Neuronal stem cell (in vitro differentiated cells): Measurements from ENCODE around the gene TRDN.

Experiments used
- DNase-seq: peaks from one replicate; pipeline ENCODE4 v3.0.0-alpha.2; 2013; ENCODE audit warnings: low spot score
- H2AFZ ChIP-seq: one replicate; pipeline ENCODE4 v1.6.1; 2013; ENCODE audit warnings: mild to moderate bottlenecking, low read length, inconsistent platforms
- H2AK5ac ChIP-seq: 2 replicates; pipeline ENCODE4 v1.6.1; 2013; ENCODE audit warnings: low read depth, mild to moderate bottlenecking, inconsistent platforms, low read length, moderate library complexity, mixed read lengths
- H2BK120ac ChIP-seq: 2 replicates; pipeline ENCODE4 v1.6.1; 2013; ENCODE audit warnings: low read depth, mild to moderate bottlenecking, inconsistent platforms, low read length, moderate library complexity, mixed read lengths
- H2BK12ac ChIP-seq: one replicate; pipeline ENCODE4 v1.6.1; 2013; ENCODE audit warnings: low read length, inconsistent platforms
- H2BK15ac ChIP-seq: 2 replicates; pipeline ENCODE4 v1.6.1; 2013; ENCODE audit warnings: mild to moderate bottlenecking, low read length, inconsistent platforms, mixed read lengths
- H2BK5ac ChIP-seq: one replicate; pipeline ENCODE4 v1.6.1; 2013; ENCODE audit warnings: inconsistent platforms, mild to moderate bottlenecking, low read length, moderate library complexity
- H3K14ac ChIP-seq: one replicate; pipeline ENCODE4 v1.6.1; 2013; ENCODE audit warnings: low read length, inconsistent platforms
- H3K18ac ChIP-seq: 2 replicates; pipeline ENCODE4 v1.6.1; 2013; ENCODE audit warnings: low read length, inconsistent platforms
- H3K23ac ChIP-seq: 2 replicates; pipeline ENCODE4 v1.6.1; 2013; ENCODE audit warnings: low read depth, mild to moderate bottlenecking, mixed read lengths, low read length, inconsistent platforms; ENCODE audit not compliant: poor library complexity
- H3K27ac ChIP-seq: replicated peaks from 3 replicates; pipeline ENCODE4 v1.5.1; 2013; ENCODE audit warnings: low read length, inconsistent platforms
- H3K27me3 ChIP-seq, 3 experiments: 2 replicates each; pipeline ENCODE4 v1.6.1; 2013; ENCODE audit warnings: low read length in 3 of 3, mild to moderate bottlenecking in 2 of 3, inconsistent platforms in 1 of 3, low read depth in 1 of 3, mixed read lengths in 1 of 3, moderate library complexity in 1 of 3; ENCODE audit not compliant: control insufficient read depth in 3 of 3, insufficient read depth in 3 of 3
- H3K36me3 ChIP-seq, 2 donors: replicated peaks in 1 of 2; 2 replicates each; pipeline ENCODE4 v1.6.1; 2013; ENCODE audit warnings: low read length in 2 of 2; ENCODE audit not compliant: control insufficient read depth in 2 of 2, insufficient read depth in 2 of 2
- H3K4ac ChIP-seq: 2 replicates; pipeline ENCODE4 v1.6.1; 2013; ENCODE audit warnings: inconsistent platforms, mild to moderate bottlenecking, low read length, moderate library complexity
- H3K4me1 ChIP-seq, 2 donors: 1 replicate in 1 of 2; 2 replicates in 1 of 2; pipeline ENCODE4 v1.6.1; 2013; ENCODE audit warnings: low read length in 2 of 2, low read depth in 1 of 2; ENCODE audit not compliant: control insufficient read depth in 2 of 2, insufficient read depth in 1 of 2
- H3K4me2 ChIP-seq: one replicate; pipeline ENCODE4 v1.6.1; 2013; ENCODE audit warnings: mild to moderate bottlenecking, low read length, inconsistent platforms; ENCODE audit not compliant: insufficient read depth, poor library complexity, severe bottlenecking
- H3K4me3 ChIP-seq, 2 donors: 2 replicates each; pipeline ENCODE4 v1.5.1; 2013; ENCODE audit warnings: low read length in 2 of 2, mild to moderate bottlenecking in 2 of 2, inconsistent platforms in 1 of 2, moderate library complexity in 1 of 2
- H3K79me1 ChIP-seq: one replicate; pipeline ENCODE4 v1.6.1; 2013; ENCODE audit warnings: low read depth, mild to moderate bottlenecking, inconsistent platforms, low read length, moderate library complexity
- H3K9ac ChIP-seq: one replicate; pipeline ENCODE4 v1.6.1; 2013; ENCODE audit warnings: mild to moderate bottlenecking, low read depth, low read length, inconsistent platforms; ENCODE audit not compliant: poor library complexity
- H3K9me3 ChIP-seq, 2 donors: replicated peaks in 1 of 2; 2 replicates each; pipeline versions ENCODE3 to v1.6.1; 2013; ENCODE audit warnings: low read length in 2 of 2, mild to moderate bottlenecking in 2 of 2, inconsistent platforms in 1 of 2, low read depth in 1 of 2, mixed read lengths in 1 of 2, moderate library complexity in 1 of 2; ENCODE audit not compliant: control insufficient read depth in 2 of 2, insufficient read depth in 1 of 2
- H4K8ac ChIP-seq: one replicate; pipeline ENCODE4 v1.6.1; 2013; ENCODE audit warnings: low read depth, mild to moderate bottlenecking, inconsistent platforms, low read length, moderate library complexity
- H4K91ac ChIP-seq: one replicate; pipeline ENCODE4 v1.6.1; 2013; ENCODE audit warnings: low read length, low read depth, mild to moderate bottlenecking, inconsistent platforms; ENCODE audit not compliant: poor library complexity
- WGBS, 2 donors: extraction: QIAGEN DNeasy Blood & Tissue Kit; methylation state at CpG; one replicate each; pipeline ENCODE4 v1.1.7; 2013; ENCODE audit warnings: missing lambda C conversion rate in 2 of 2, mixed read lengths in 1 of 2; ENCODE audit not compliant: insufficient read length in 2 of 2, insufficient replicate concordance in 1 of 2; ENCODE audit errors: extremely low coverage in 2 of 2; 5-methylcytosine and 5-hydroxymethylcytosine counted together

TRDN gene

GRCh38 chr6:123509112-123509511 lies 127.6 kb downstream of the TRDN start:
- H3K4me2 ChIP-seq: no peak overlapping the region
- DNase-seq: no peak
- no peak overlapping the region for H2BK5ac ChIP-seq
- H4K8ac ChIP-seq: no peak overlapping the region
- no peak overlapping the region for H3K18ac ChIP-seq
- H3K23ac ChIP-seq: no peak overlapping the region
- no peaks in the 10 kb centered on the region for H3K4me1 ChIP-seq
- no peak overlapping the region for H2AK5ac ChIP-seq
- no peak overlapping the region for H3K27ac ChIP-seq
- H4K91ac ChIP-seq: no peak overlapping the region
- no peak overlapping the region for H2BK15ac ChIP-seq
- H3K9me3 ChIP-seq: no peaks in the 10 kb centered on the region
- no peak overlapping the region for H3K4ac ChIP-seq
- no peaks in the 10 kb centered on the region for H3K79me1 ChIP-seq
- no peak overlapping the region for H3K9ac ChIP-seq
- no peak overlapping the region for H2BK120ac ChIP-seq
- no CpG with 5 or more reads among the region's 1 CpG for WGBS, 2 donors
- H3K36me3 ChIP-seq: no peaks in the 10 kb centered on the region
- no peak overlapping the region for H3K14ac ChIP-seq
- no peaks in the 10 kb centered on the region for H3K27me3 ChIP-seq
- peak overlapping the region; percentile 17 for H2AFZ ChIP-seq
- H3K4me3 ChIP-seq: no peak overlapping the region
- no peak overlapping the region for H2BK12ac ChIP-seq

DNA sequence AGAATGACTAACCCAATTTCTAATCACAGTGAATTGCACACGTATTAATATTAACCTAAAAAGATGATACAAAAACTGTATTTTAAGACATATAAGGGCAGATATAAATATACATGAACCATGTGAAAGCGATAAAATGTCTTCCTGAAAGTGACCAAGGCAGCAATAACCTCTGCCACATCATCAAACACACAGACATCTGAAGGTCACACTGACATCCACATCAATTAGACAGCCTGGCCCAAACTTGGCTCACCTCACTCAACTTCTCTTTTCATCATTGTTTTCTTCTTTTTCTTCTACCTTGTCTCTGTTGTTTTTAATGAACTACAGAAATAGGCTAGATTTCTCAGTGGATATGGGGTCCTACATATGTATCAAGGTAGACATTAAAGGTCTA lies 128.5 kb downstream of the TRDN start:
- H3K23ac ChIP-seq: no peak overlapping the region
- H2BK12ac ChIP-seq: no peak overlapping the region
- no peak overlapping the region for H4K91ac ChIP-seq
- no CpG with 5 or more reads among the region's 2 CpGs for WGBS, 2 donors
- no peak overlapping the region for H3K14ac ChIP-seq
- no peak overlapping the region for H2BK5ac ChIP-seq
- H3K27ac ChIP-seq: no peak overlapping the region
- no peak overlapping the region for H2AK5ac ChIP-seq
- H3K18ac ChIP-seq: no peak overlapping the region
- H2BK120ac ChIP-seq: no peak overlapping the region
- H4K8ac ChIP-seq: no peak overlapping the region
- no peaks in the 10 kb centered on the region for H3K9me3 ChIP-seq
- no peak overlapping the region for H2BK15ac ChIP-seq
- no peak overlapping the region for H3K4ac ChIP-seq
- no peak overlapping the region for H3K4me3 ChIP-seq
- H3K27me3 ChIP-seq: no peaks in the 10 kb centered on the region
- H3K4me1 ChIP-seq: no peaks in the 10 kb centered on the region
- DNase-seq: no peak
- H3K4me2 ChIP-seq: no peak overlapping the region
- H3K9ac ChIP-seq: no peak overlapping the region
- H3K79me1 ChIP-seq: no peaks in the 10 kb centered on the region
- H2AFZ ChIP-seq: no peak overlapping the region
- no peaks in the 10 kb centered on the region for H3K36me3 ChIP-seq

GRCh38 chr6:123507582-123507981 lies 129.2 kb downstream of the TRDN start:
- Histone ChIP-seq H3K79me1 (no peaks in the 10 kb centered on the region), H3K18ac (no peak overlapping the region), H3K27ac (no peak overlapping the region), H2BK120ac (no peak overlapping the region), H2AFZ (no peak overlapping the region), H3K14ac (no peak overlapping the region), H3K4me1 (no peaks in the 10 kb centered on the region), H2BK12ac (no peak overlapping the region), H3K27me3 (no peaks in the 10 kb centered on the region), H2AK5ac (no peak overlapping the region), H3K36me3 (no peaks in the 10 kb centered on the region), H3K23ac (no peak overlapping the region), H2BK15ac (no peak overlapping the region), H2BK5ac (no peak overlapping the region), H3K4ac (no peak overlapping the region), H3K4me2 (no peak overlapping the region), H3K4me3 (no peak overlapping the region), H4K91ac (no peak overlapping the region), H3K9ac (no peak overlapping the region), H3K9me3 (no peaks in the 10 kb centered on the region), H4K8ac (no peak overlapping the region)
- no peak for DNase-seq
- WGBS, 2 donors: no CpG with 5 or more reads among the region's 2 CpGs

- H2BK120ac ChIP-seq: no peak overlapping the region
- H3K9me3 ChIP-seq: no peaks in the 10 kb centered on the region
- H3K23ac ChIP-seq: no peak overlapping the region
- H3K4ac ChIP-seq: no peak overlapping the region
- H2AK5ac ChIP-seq: no peak overlapping the region
- H3K4me1 ChIP-seq: no peaks in the 10 kb centered on the region
- H3K27ac ChIP-seq: no peak overlapping the region
- H2BK12ac ChIP-seq: no peak overlapping the region
- no CpG with 5 or more reads among the region's 1 CpG for WGBS, 2 donors
- H3K14ac ChIP-seq: no peak overlapping the region
- no peak overlapping the region for H4K91ac ChIP-seq
- H3K4me2 ChIP-seq: no peak overlapping the region
- H2AFZ ChIP-seq: peak overlapping the region; percentile 64
- H3K36me3 ChIP-seq: no peaks in the 10 kb centered on the region
- H3K4me3 ChIP-seq: no peak overlapping the region
- H3K9ac ChIP-seq: no peak overlapping the region
- DNase-seq: no peak
- H3K18ac ChIP-seq: no peak overlapping the region
- no peak overlapping the region for H4K8ac ChIP-seq
- no peak overlapping the region for H2BK5ac ChIP-seq
- no peaks in the 10 kb centered on the region for H3K27me3 ChIP-seq
- H3K79me1 ChIP-seq: no peaks in the 10 kb centered on the region
- no peak overlapping the region for H2BK15ac ChIP-seq
Observed at GRCh38 chr6:123503619-123504018, 133.1 kb downstream of the TRDN start.
